Vagina (tissue), 2 donors: Measurements from ENCODE around the gene GRSF1.

Experiments
- POLR2A ChIP-seq, 2 donors: fragments of 450-650 bp; IDR thresholded peaks; one replicate each; pipeline ENCODE4 v1.6.1; 2017; ENCODE audit warnings: antibody characterized with exemption in 2 of 2, mild to moderate bottlenecking in 2 of 2, moderate library complexity in 2 of 2
- TF ChIP-seq, protein P1 (sequence below), 3 experiments: fragments of 450-650 bp in 2 of 3; fragments of 200-600 bp in 1 of 3; sonication (generic) in 1 of 3; IDR thresholded peaks; one replicate each; pipeline ENCODE4 v1.5.1; 2017 to 2019; ENCODE audit warnings: antibody characterized with exemption in 3 of 3, mild to moderate bottlenecking in 2 of 3, moderate library complexity in 2 of 3

DNA sequence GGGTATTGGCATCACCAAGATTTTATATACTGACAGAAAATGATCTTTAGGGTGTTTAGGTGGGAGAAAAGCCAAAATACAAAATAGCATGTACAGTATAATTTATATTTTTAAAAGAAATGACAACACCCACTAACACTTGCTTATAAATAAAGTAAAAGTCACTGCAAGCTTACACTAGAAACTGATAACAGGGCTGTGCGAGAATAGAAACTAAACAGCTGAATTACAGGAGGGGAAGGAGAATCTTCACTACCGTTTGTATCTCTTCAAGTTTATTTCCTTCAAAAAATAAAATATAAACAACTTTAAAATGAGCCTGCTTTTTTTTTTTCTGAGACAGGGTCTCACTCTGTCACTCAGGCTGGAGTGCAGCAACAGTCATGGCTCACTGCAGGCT is 22.8 kb downstream of the GRSF1 start:
- TF ChIP-seq, protein P1, sequence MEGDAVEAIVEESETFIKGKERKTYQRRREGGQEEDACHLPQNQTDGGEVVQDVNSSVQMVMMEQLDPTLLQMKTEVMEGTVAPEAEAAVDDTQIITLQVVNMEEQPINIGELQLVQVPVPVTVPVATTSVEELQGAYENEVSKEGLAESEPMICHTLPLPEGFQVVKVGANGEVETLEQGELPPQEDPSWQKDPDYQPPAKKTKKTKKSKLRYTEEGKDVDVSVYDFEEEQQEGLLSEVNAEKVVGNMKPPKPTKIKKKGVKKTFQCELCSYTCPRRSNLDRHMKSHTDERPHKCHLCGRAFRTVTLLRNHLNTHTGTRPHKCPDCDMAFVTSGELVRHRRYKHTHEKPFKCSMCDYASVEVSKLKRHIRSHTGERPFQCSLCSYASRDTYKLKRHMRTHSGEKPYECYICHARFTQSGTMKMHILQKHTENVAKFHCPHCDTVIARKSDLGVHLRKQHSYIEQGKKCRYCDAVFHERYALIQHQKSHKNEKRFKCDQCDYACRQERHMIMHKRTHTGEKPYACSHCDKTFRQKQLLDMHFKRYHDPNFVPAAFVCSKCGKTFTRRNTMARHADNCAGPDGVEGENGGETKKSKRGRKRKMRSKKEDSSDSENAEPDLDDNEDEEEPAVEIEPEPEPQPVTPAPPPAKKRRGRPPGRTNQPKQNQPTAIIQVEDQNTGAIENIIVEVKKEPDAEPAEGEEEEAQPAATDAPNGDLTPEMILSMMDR (IDR thresholded peaks at IDR 0.05): no peak
- TF ChIP-seq POLR2A (IDR thresholded peaks at IDR 0.05): no peak
